Brain pericyte (primary cell): Measurements from ENCODE around the gene FGR.
"Not testable (repeated sequence)": the region's sequence is repeated elsewhere in the genome, so short reads cannot be mapped to it uniquely, and the experiment has no call there.

Source experiments
- DNase-seq: peaks from one replicate; pipeline ENCODE4 v3.0.0-alpha.2; 2012; ENCODE audit warnings: low read depth, low spot score

FGR gene

GRCh38 chr1:27635396-27636142 is 584 bp upstream of the FGR start:
- DNase-seq: no peak

GRCh38 chr1:27634177-27634984 is 604 bp downstream of the FGR start:
- no peak for DNase-seq

- DNase-seq: no peak
Measured at GRCh38 chr1:27633640-27634176, 1.3 kb downstream of the FGR start.

GRCh38 chr1:27633298-27633610 is 1.7 kb downstream of the FGR start:
- DNase-seq: no peak

GRCh38 chr1:27632387-27633297 is 2.3 kb downstream of the FGR start:
- DNase-seq: no peak

GRCh38 chr1:27630859-27631491 is 4.0 kb downstream of the FGR start:
- DNase-seq: no peak

- no peak for DNase-seq
Measured at GRCh38 chr1:27628712-27629111, 6.3 kb downstream of the FGR start.

GRCh38 chr1:27627733-27628132 is 7.3 kb downstream of the FGR start:
- DNase-seq: not testable (repeated sequence)

GRCh38 chr1:27627061-27627460 is 7.9 kb downstream of the FGR start:
- DNase-seq: no peak

- no peak for DNase-seq
Measured at GRCh38 chr1:27626031-27626935, 8.7 kb downstream of the FGR start.

- DNase-seq: no peak
Measured at GRCh38 chr1:27624467-27625178, 10.4 kb downstream of the FGR start.

GRCh38 chr1:27623327-27624212 is 11.4 kb downstream of the FGR start:
- DNase-seq: no peak

GRCh38 chr1:27622828-27623227 is 12.2 kb downstream of the FGR start:
- DNase-seq: no peak

- no peak for DNase-seq
Measured at GRCh38 chr1:27621051-27621920, 13.7 kb downstream of the FGR start.

- not testable (repeated sequence) for DNase-seq
Measured at GRCh38 chr1:27619782-27620438, 15.1 kb downstream of the FGR start.

- DNase-seq: no peak
Measured at GRCh38 chr1:27618341-27619082, 16.5 kb downstream of the FGR start.
